Esophagus muscularis mucosa (tissue), 4 donors: ENCODE data around the gene CCDC87.

ENCODE experiments used
- EP300 ChIP-seq: sonication (generic); formaldehyde crosslinking; IDR thresholded peaks from one replicate; pipeline ENCODE4 v1.6.1; 2017; ENCODE audit warnings: antibody characterized with exemption
- POLR2A ChIP-seq: fragments of 450-650 bp; IDR thresholded peaks from one replicate; pipeline ENCODE4 v1.6.1; 2017; ENCODE audit warnings: antibody characterized with exemption, moderate library complexity, mild to moderate bottlenecking, low read depth
- POLR2AphosphoS5 ChIP-seq, 2 donors: sonication (generic); formaldehyde crosslinking; IDR thresholded peaks; one replicate each; pipeline ENCODE4 v1.6.1; 2017; ENCODE audit warnings: antibody characterized with exemption in 2 of 2
- TF ChIP-seq, protein P1 (sequence below), 3 experiments: fragments of 200-600 bp in 2 of 3; fragments of 450-650 bp in 1 of 3; sonication (generic) in 2 of 3; IDR thresholded peaks; one replicate each; pipeline ENCODE4 v1.5.1; 2017 to 2019; ENCODE audit warnings: antibody characterized with exemption in 3 of 3, mild to moderate bottlenecking in 2 of 3, moderate library complexity in 1 of 3

DNA sequence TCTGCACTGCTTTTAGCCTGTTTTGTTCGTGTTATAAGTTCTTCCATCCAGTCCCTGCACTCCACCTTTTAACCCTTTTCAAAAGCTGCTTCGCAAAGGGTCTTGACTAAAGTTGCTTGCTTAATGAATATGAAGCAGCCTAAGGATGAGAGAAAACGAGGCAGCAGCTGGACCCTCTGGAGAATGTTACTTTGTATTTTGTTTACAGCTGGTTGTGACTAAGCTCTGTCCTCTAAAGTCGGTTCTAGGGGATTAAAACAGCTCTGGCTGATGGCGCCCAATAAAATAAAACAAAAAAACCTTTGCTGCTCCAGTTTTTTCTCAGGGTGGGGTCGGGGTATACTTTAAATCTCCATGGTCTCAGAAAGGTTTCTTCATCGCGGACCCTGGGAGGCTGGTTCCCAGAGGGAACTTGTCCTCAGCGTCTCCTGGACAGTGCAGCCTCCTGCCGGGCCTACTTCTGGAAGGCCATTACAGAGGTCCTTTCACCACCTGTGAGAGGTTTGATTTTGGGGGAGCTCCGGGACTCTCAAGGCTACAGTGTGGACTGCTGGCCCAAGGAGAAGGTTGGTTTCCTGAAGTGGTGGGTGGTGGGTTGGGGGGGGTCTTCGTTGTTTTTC, 44.8 kb upstream of the CCDC87 start:
- TF ChIP-seq POLR2A (no peak), POLR2AphosphoS5 (IDR thresholded peaks at IDR 0.05) (no peak), EP300 (no peak)
- TF ChIP-seq, protein P1, sequence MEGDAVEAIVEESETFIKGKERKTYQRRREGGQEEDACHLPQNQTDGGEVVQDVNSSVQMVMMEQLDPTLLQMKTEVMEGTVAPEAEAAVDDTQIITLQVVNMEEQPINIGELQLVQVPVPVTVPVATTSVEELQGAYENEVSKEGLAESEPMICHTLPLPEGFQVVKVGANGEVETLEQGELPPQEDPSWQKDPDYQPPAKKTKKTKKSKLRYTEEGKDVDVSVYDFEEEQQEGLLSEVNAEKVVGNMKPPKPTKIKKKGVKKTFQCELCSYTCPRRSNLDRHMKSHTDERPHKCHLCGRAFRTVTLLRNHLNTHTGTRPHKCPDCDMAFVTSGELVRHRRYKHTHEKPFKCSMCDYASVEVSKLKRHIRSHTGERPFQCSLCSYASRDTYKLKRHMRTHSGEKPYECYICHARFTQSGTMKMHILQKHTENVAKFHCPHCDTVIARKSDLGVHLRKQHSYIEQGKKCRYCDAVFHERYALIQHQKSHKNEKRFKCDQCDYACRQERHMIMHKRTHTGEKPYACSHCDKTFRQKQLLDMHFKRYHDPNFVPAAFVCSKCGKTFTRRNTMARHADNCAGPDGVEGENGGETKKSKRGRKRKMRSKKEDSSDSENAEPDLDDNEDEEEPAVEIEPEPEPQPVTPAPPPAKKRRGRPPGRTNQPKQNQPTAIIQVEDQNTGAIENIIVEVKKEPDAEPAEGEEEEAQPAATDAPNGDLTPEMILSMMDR (IDR thresholded peaks at IDR 0.05): no peak
